Lower lobe of right lung (tissue), 2 donors: Measurements from ENCODE around the gene LRP1-AS. TPM values are rescaled to one million over a fixed set of nuclear protein-coding genes. Genes with fewer than 3 reads are reported as not detected.
"Not testable (repeated sequence)": the region's sequence is repeated elsewhere in the genome, so short reads cannot be mapped to it uniquely, and the experiment has no call there.

Experiments used
- ATAC-seq, 2 donors: fragments of 200-7000 bp; cut with Tn5 transposase; one replicate each; pipeline ENCODE4 v1.9.1; 2020 to 2022; ENCODE audit warnings: mild to moderate bottlenecking in 2 of 2, moderate library complexity in 2 of 2
- DNase-seq: peaks from one replicate; pipeline ENCODE4 v3.0.0-alpha.2; 2020
- H3K27ac ChIP-seq: fragments of 200-600 bp; one replicate; pipeline ENCODE4 v1.8.0; 2022
- H3K27me3 ChIP-seq: fragments of 200-600 bp; one replicate; pipeline ENCODE4 v1.8.0; 2022; ENCODE audit warnings: low read depth
- H3K36me3 ChIP-seq: fragments of 200-600 bp; one replicate; pipeline ENCODE4 v1.8.0; 2022; ENCODE audit warnings: mild to moderate bottlenecking
- H3K4me1 ChIP-seq: fragments of 200-600 bp; one replicate; pipeline ENCODE4 v1.8.0; 2022
- H3K4me3 ChIP-seq: fragments of 200-600 bp; one replicate; pipeline ENCODE4 v1.8.0; 2022; ENCODE audit warnings: mild to moderate bottlenecking
- H3K9me3 ChIP-seq: fragments of 200-600 bp; one replicate; pipeline ENCODE4 v1.8.0; 2022
- intact Hi-C: fragments of 100-400 bp; cut with DNase I; formaldehyde crosslinking; loops from one replicate; pipeline ENCODE4 v1.11.0; 2022
- total RNA-seq: library from RNA; stranded (reverse); fragmentation: NEBNext Ultra II Directional; extraction: Animal tissue kit (Norgen Biotek cat#: 25700); gene quantifications from one replicate; pipeline ENCODE4 v1.2.1, GENCODE V29; 2021
- TF ChIP-seq, protein P1 (sequence below): fragments of 200-600 bp; IDR thresholded peaks from one replicate; pipeline ENCODE4 v1.8.0; 2022; ENCODE audit warnings: antibody characterized with exemption, mild to moderate bottlenecking
- donor health status: DM: no; HTN: yes; CAD: no; lungs with severe emphysema.

LRP1-AS gene
- total RNA-seq, 1 donor from 2014 or later: not detected

DNA sequence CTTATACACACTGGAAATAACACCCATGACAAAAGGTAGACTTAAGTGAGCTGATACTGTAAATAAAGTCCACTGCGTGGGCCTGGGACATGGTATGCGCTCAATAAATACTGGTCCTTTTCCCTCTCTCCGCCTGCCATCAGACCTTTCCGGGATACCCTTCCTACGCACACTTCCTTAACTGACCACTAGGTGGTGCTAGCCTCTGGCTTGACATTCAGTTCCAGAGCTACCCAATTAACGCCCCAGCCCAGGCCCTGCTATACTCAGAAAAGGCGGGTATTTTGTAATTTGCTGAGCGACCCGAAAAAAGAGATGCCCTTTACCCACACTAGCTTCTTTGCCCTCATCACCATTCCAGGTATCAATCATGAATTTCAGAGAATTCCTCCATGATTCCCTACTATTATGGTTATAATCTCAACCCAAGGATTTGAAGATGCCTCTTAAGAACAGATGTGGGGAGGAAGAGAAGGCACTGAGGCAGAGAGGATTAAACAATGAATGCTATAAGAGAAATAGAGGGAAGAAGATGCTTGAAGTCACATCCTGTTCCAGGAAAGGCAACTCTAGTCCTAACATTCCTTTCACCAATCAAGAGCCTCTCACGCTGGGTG lies 23.1 kb downstream of the LRP1-AS start:
- peak; percentile 42 to 67 for ATAC-seq

DNA sequence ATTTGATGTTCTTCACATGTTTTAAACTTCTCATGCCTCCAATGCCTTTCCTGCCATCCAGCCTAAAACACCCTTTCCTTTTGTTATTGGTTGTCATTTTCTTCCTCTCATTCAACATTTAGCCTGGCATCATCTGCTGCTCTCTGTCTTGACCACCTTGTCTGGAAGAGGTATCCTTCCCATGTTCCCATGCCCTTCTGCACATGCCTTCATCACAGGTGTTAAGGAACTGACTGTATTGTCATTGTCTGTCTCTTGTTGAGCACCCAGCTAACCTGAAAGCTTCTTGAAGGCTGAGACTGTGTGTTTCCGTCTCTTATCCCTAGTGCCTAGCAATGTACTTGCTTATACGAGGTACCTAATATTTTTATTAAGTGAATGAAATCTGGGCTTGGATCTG lies 23.6 kb downstream of the LRP1-AS start:
- Histone ChIP-seq H3K36me3 (no peaks in the 10 kb centered on the region), H3K27ac (no peak overlapping the region), H3K4me3 (no peak overlapping the region), H3K27me3 (no peaks in the 10 kb centered on the region), H3K9me3 (no peaks in the 10 kb centered on the region), H3K4me1 (peaks cover 14% of the 10 kb centered on the region)
- ATAC-seq: no peak
- intact Hi-C loops: loop anchor here (10.0 kb wide), 1 partner anchor 51 kb away; no protein-coding TSS in a partner anchor
- TF ChIP-seq, protein P1, sequence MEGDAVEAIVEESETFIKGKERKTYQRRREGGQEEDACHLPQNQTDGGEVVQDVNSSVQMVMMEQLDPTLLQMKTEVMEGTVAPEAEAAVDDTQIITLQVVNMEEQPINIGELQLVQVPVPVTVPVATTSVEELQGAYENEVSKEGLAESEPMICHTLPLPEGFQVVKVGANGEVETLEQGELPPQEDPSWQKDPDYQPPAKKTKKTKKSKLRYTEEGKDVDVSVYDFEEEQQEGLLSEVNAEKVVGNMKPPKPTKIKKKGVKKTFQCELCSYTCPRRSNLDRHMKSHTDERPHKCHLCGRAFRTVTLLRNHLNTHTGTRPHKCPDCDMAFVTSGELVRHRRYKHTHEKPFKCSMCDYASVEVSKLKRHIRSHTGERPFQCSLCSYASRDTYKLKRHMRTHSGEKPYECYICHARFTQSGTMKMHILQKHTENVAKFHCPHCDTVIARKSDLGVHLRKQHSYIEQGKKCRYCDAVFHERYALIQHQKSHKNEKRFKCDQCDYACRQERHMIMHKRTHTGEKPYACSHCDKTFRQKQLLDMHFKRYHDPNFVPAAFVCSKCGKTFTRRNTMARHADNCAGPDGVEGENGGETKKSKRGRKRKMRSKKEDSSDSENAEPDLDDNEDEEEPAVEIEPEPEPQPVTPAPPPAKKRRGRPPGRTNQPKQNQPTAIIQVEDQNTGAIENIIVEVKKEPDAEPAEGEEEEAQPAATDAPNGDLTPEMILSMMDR: no peak
- no peak for DNase-seq

More for the DNA sequence above, 23.1 kb downstream of the LRP1-AS start:
- no peak overlapping the region for H3K27ac ChIP-seq
- no peaks in the 10 kb centered on the region for H3K36me3 ChIP-seq
- no peaks in the 10 kb centered on the region for H3K9me3 ChIP-seq
- intact Hi-C loops: loop anchor here (10.0 kb wide), 1 partner anchor 50 kb away; no protein-coding TSS in a partner anchor
- no peaks in the 10 kb centered on the region for H3K27me3 ChIP-seq
- no peak overlapping the region for H3K4me3 ChIP-seq
- DNase-seq: no peak
- TF ChIP-seq, protein P1: peak; percentile 98
- H3K4me1 ChIP-seq: peaks cover 16% of the 10 kb centered on the region

DNA sequence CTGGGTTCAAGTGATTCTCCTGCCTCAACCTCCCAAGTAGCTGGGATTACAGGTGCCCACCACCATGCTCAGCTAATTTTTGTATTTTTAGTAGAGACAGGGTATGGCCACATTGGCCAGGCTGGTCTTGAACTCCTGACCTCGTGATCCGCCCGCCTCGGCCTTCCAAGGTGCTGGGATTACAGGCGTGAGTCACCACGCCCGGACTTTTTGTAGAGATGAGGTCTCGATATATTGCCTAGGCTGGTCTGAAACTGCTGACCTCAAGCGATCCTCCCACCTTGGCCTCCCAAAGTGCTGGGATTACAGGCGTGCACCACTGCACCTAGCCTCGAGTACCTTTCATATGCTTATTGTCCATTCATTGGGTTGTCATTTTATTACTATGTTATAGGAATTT lies 26.7 kb downstream of the LRP1-AS start:
- H3K27ac ChIP-seq, ATAC-seq, DNase-seq, H3K4me3 ChIP-seq, H3K9me3 ChIP-seq, H3K36me3 ChIP-seq, H3K4me1 ChIP-seq, H3K27me3 ChIP-seq: not testable (repeated sequence)
- intact Hi-C loops: loop anchor here (10.0 kb wide), 1 partner anchor 54 kb away; no protein-coding TSS in a partner anchor

DNA sequence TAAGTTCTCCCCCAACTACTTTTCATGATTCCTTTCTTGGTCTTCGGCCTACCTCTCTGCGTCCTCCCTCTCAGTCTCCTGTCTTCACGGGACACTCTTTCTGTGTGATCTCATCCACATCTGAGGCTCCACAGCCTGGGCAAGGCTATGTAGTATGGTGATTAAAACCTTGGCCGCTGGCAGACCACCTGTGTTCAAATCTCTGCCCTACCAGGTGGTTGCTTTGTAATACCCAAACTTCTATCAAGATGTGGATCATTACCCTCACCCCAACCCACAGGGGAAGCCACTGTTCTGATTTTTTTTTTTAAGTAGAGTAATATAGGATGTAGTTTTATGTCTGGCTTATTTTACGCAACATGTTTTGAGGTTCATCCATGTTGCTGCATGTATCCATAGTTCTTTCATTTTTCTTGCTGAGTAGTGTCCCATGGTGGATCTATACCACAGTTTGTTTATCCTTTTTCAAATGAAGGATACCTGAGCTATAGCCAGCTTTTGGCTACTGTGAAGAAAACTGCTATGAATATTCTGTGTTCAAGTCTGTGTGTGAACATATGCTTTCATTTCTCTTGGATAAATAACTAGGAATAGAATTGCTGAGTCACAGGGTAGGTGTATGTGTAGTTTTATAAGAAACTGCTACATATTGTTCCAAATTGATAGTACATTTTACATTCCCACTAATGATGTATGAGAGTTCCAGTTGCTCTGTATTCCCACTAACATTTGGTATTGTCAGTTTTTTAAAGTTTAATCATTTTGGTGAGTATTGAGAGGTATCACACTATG lies 27.9 kb downstream of the LRP1-AS start:
- no peaks in the 10 kb centered on the region for H3K9me3 ChIP-seq
- H3K4me3 ChIP-seq: no peak overlapping the region
- H3K27me3 ChIP-seq: no peaks in the 10 kb centered on the region
- H3K27ac ChIP-seq: peak overlapping the region; percentile 7
- no peak for ATAC-seq
- TF ChIP-seq, protein P1: no peak
- intact Hi-C loops: loop anchor here (10.0 kb wide), 1 partner anchor 55 kb away; no protein-coding TSS in a partner anchor
- no peaks in the 10 kb centered on the region for H3K36me3 ChIP-seq
- peaks cover 6% of the 10 kb centered on the region for H3K4me1 ChIP-seq
- DNase-seq: no peak

DNA sequence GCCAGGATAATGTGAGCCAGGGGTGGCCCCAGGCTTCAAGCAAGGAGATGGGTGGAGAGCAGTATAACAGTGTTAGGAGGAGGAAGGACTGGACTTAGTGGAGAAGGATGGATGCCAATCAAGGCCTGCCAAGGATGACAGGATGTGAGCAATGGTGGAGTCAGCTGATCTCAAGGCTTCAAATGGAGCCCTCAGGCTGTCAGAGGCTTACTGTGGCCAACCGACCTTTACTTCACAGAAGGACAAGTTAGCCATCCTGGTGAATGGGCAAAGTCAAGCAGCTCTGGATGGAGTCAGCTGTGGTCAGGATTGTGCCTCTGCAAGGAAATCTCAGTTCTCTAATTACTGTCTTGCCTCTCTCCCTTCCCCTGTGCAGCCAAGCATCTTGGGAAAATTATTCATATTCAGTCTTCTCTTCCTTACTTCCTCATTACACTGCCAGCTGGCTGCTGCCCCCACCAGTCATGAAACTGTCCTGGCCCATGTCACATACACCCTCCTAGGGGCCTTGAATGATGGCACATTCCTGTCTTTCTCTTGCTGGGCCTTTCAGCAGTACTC lies 28.6 kb downstream of the LRP1-AS start:
- Histone ChIP-seq H3K27me3 (no peaks in the 10 kb centered on the region), H3K4me1 (peaks cover 6% of the 10 kb centered on the region), H3K9me3 (no peaks in the 10 kb centered on the region), H3K4me3 (no peak overlapping the region), H3K27ac (peak overlapping the region; percentile 7), H3K36me3 (no peaks in the 10 kb centered on the region)
- TF ChIP-seq, protein P1: no peak
- DNase-seq (no peak), ATAC-seq (peak; percentile 79 to 87)
- intact Hi-C loops: no loop called here
